HEK293T (cell line): ENCODE measurements around the gene KIRREL3.

Source experiments
- ARNT ChIP-seq: fragments of 450-650 bp; IDR thresholded peaks from 2 replicates; pipeline ENCODE4 v1.6.1; 2017; ENCODE audit warnings: mild to moderate bottlenecking
- BHLHE40 ChIP-seq: fragments of 450-650 bp; IDR thresholded peaks from 2 replicates; pipeline ENCODE4 v1.6.1; 2016; ENCODE audit warnings: mild to moderate bottlenecking, moderate library complexity, borderline replicate concordance
- CTBP1 ChIP-seq: fragments of 450-650 bp; IDR thresholded peaks from 2 replicates; pipeline ENCODE4 v1.6.1; 2016; ENCODE audit warnings: borderline replicate concordance
- FOXM1 ChIP-seq: fragments of 450-650 bp; IDR thresholded peaks from 2 replicates; pipeline ENCODE4 v1.6.1; 2017; ENCODE audit warnings: mild to moderate bottlenecking, borderline replicate concordance
- HDGF ChIP-seq: fragments of 450-650 bp; IDR thresholded peaks from 2 replicates; pipeline ENCODE4 v1.6.1; 2017; ENCODE audit warnings: antibody characterized with exemption, borderline replicate concordance
- L3MBTL2 ChIP-seq: fragments of 450-650 bp; conservative IDR thresholded peaks from 2 replicates; pipeline ENCODE4 v1.6.1; 2016; ENCODE audit warnings: mild to moderate bottlenecking
- LEF1 ChIP-seq: fragments of 450-650 bp; IDR thresholded peaks from 2 replicates; pipeline ENCODE4 v1.6.1; 2017; ENCODE audit warnings: mild to moderate bottlenecking, borderline replicate concordance
- NFRKB ChIP-seq: fragments of 450-650 bp; IDR thresholded peaks from 2 replicates; pipeline ENCODE4 v1.6.1; 2016; ENCODE audit warnings: mild to moderate bottlenecking, moderate library complexity
- SP1 ChIP-seq: fragments of 450-650 bp; IDR thresholded peaks from 2 replicates; pipeline ENCODE4 v1.6.1; 2017
- SUZ12 ChIP-seq: fragments of 450-650 bp; IDR thresholded peaks from 2 replicates; pipeline ENCODE4 v1.6.1; 2016; ENCODE audit warnings: mild to moderate bottlenecking
- TARDBP ChIP-seq: fragments of 450-650 bp; IDR thresholded peaks from 2 replicates; pipeline ENCODE4 v1.6.1; 2016
- ZNF384 ChIP-seq: fragments of 450-650 bp; IDR thresholded peaks from 2 replicates; pipeline ENCODE4 v1.6.1; 2016
- TF ChIP-seq, protein P1 (sequence below): fragments of 450-650 bp; IDR thresholded peaks from 2 replicates; pipeline ENCODE4 v1.6.1; 2016

GRCh38 chr11:126456089-126456488, 544.5 kb downstream of the KIRREL3 start:
- TF ChIP-seq BHLHE40 (no peak), ZNF384 (no peak), CTBP1 (no peak), ARNT (no peak), SUZ12 (no peak), TARDBP (no peak), LEF1 (no peak), HDGF (no peak), SP1 (no peak), L3MBTL2 (no peak), FOXM1 (no peak), NFRKB (no peak)
- TF ChIP-seq, protein P1, sequence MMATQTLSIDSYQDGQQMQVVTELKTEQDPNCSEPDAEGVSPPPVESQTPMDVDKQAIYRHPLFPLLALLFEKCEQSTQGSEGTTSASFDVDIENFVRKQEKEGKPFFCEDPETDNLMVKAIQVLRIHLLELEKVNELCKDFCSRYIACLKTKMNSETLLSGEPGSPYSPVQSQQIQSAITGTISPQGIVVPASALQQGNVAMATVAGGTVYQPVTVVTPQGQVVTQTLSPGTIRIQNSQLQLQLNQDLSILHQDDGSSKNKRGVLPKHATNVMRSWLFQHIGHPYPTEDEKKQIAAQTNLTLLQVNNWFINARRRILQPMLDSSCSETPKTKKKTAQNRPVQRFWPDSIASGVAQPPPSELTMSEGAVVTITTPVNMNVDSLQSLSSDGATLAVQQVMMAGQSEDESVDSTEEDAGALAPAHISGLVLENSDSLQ = no peak
